ENCODE data around the gene TNFRSF1A.
"Not testable (repeated sequence)": the region's sequence is repeated elsewhere in the genome, so short reads cannot be mapped to it uniquely, and the experiment has no call there.

The TNFRSF1A gene

GRCh38 chr12:6295094-6295811, 46.6 kb downstream of the TNFRSF1A start:
- DNase-seq: no peak

GRCh38 chr12:6294156-6295093, 47.5 kb downstream of the TNFRSF1A start:
- no peak for DNase-seq

GRCh38 chr12:6292606-6293005, 49.3 kb downstream of the TNFRSF1A start:
- DNase-seq: no peak

GRCh38 chr12:6289906-6290305, 52.0 kb downstream of the TNFRSF1A start:
- not testable (repeated sequence) for DNase-seq

- not testable (repeated sequence) for DNase-seq
Observed at GRCh38 chr12:6289081-6289480, 52.8 kb downstream of the TNFRSF1A start.

GRCh38 chr12:6288235-6288634, 53.6 kb downstream of the TNFRSF1A start:
- no peak for DNase-seq

- no peak for DNase-seq
Observed at GRCh38 chr12:6285532-6286306, 56.2 kb downstream of the TNFRSF1A start.

GRCh38 chr12:6285063-6285477, 56.8 kb downstream of the TNFRSF1A start:
- peak; percentile 44 for DNase-seq

- DNase-seq: no peak
Observed at GRCh38 chr12:6284273-6284672, 57.6 kb downstream of the TNFRSF1A start.

- no peak for DNase-seq
Observed at GRCh38 chr12:6282453-6282840, 59.4 kb downstream of the TNFRSF1A start.

GRCh38 chr12:6281081-6281809, 60.6 kb downstream of the TNFRSF1A start:
- no peak for DNase-seq

- DNase-seq: no peak
Observed at GRCh38 chr12:6280672-6281071, 61.2 kb downstream of the TNFRSF1A start.

GRCh38 chr12:6280053-6280469, 61.8 kb downstream of the TNFRSF1A start:
- no peak for DNase-seq

- DNase-seq: no peak
Observed at GRCh38 chr12:6279631-6280030, 62.2 kb downstream of the TNFRSF1A start.

GRCh38 chr12:6279256-6279628, 62.6 kb downstream of the TNFRSF1A start:
- DNase-seq: no peak

Data from activated CD4-positive, alpha-beta T cell treated with anti-CD3 and anti-CD28 coated beads, Interleukin-2, amount 50 U/mL, for 1 hour (primary cell).